Activated CD4-positive, alpha-beta T cell treated with anti-CD3 and anti-CD28 coated beads for 1 hour (primary cell): Measurements from ENCODE around the gene DUSP8.
"Not testable (repeated sequence)": the region's sequence is repeated elsewhere in the genome, so short reads cannot be mapped to it uniquely, and the experiment has no call there.

Experiments
- DNase-seq: peaks from one replicate; pipeline ENCODE4 v3.0.0-alpha.2; 2020

DUSP8 gene

GRCh38 chr11:1584661-1585370 lies 12.7 kb upstream of the DUSP8 start, which contains the start of gene KRTAP5-1:
KRTAP5-1 (minus strand) TSS chr11:1585283; CDS start chr11:1585249, 34 bp downstream.
- DNase-seq: not testable (repeated sequence)

- not testable (repeated sequence) for DNase-seq
Measured at GRCh38 chr11:1582909-1583308, 10.8 kb upstream of the DUSP8 start.

GRCh38 chr11:1581976-1582375 lies 9.9 kb upstream of the DUSP8 start:
- DNase-seq: no peak

GRCh38 chr11:1576825-1577224 lies 4.8 kb upstream of the DUSP8 start:
- DNase-seq: no peak

GRCh38 chr11:1575756-1576155 lies 3.7 kb upstream of the DUSP8 start:
- DNase-seq: not testable (repeated sequence)

GRCh38 chr11:1574933-1575242 lies 2.8 kb upstream of the DUSP8 start:
- no peak for DNase-seq

GRCh38 chr11:1574238-1574932 lies 2.3 kb upstream of the DUSP8 start:
- peak; percentile 43 for DNase-seq

- no peak for DNase-seq
Measured at GRCh38 chr11:1573903-1574237, 1.8 kb upstream of the DUSP8 start.

- peak; percentile 25 for DNase-seq
Measured at GRCh38 chr11:1573077-1573902, 1.2 kb upstream of the DUSP8 start.

- DNase-seq: no peak
Measured at GRCh38 chr11:1571760-1572196, 293 bp downstream of the DUSP8 start.

GRCh38 chr11:1570896-1571759 lies 943 bp downstream of the DUSP8 start:
- DNase-seq: peak; percentile 9

- no peak for DNase-seq
Measured at GRCh38 chr11:1570531-1570895, 1.6 kb downstream of the DUSP8 start.

- no peak for DNase-seq
Measured at GRCh38 chr11:1570001-1570453, 2.0 kb downstream of the DUSP8 start.

GRCh38 chr11:1569251-1569780 lies 2.8 kb downstream of the DUSP8 start:
- DNase-seq: no peak

GRCh38 chr11:1568441-1568911 lies 3.6 kb downstream of the DUSP8 start:
- DNase-seq: no peak

- no peak for DNase-seq
Measured at GRCh38 chr11:1567721-1568100, 4.4 kb downstream of the DUSP8 start.

- DNase-seq: no peak
Measured at GRCh38 chr11:1567052-1567720, 4.9 kb downstream of the DUSP8 start.

GRCh38 chr11:1566381-1567051 lies 5.6 kb downstream of the DUSP8 start:
- DNase-seq: no peak

GRCh38 chr11:1565904-1566247 lies 6.2 kb downstream of the DUSP8 start:
- no peak for DNase-seq

GRCh38 chr11:1565173-1565903 lies 6.7 kb downstream of the DUSP8 start:
- no peak for DNase-seq
